NCI-H1092 (cell line): ENCODE results near the gene BTBD10.
"Not testable (repeated sequence)": the region's sequence is repeated elsewhere in the genome, so short reads cannot be mapped to it uniquely, and the experiment has no call there.

ENCODE experiments used
- DNase-seq: peaks from one replicate; lab custom pipeline; 2025; lab: John Stamatoyannopoulos, UW

The BTBD10 gene

DNA sequence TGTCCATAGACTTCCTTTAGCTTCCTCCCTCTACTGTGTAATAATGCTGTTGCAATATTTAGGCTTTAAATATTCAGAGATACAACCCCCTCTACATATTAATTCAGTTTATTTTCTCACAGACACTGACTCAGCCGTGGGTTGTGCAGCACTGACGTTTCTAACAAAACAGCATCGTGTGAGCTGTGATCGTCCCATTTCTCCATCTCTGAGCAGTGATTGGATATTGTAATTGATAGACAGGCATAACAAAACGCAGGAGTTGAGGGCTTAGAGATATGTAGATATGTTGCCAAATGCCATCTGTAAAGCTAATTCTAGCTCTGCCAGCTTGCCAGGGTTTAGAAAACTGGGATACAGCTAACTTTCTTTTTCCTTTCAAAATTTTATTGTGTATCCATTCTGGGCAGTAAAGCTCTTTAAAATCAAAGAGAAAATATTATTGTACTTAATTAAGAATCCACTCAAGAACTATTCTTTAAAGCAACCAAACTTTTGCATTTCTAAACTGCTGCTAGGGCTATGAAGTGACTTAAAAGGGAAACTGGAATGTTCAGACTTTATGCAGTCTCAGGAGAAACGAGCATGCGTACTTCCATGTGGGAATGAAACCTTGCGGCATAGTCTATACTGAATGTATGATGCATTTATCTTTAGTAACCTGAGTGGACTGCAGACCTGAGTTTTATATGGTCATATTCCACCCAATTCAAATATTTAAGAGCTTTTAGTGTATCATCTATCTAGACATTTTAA lies 22.7 kb downstream of the BTBD10 start:
- DNase-seq = no peak

DNA sequence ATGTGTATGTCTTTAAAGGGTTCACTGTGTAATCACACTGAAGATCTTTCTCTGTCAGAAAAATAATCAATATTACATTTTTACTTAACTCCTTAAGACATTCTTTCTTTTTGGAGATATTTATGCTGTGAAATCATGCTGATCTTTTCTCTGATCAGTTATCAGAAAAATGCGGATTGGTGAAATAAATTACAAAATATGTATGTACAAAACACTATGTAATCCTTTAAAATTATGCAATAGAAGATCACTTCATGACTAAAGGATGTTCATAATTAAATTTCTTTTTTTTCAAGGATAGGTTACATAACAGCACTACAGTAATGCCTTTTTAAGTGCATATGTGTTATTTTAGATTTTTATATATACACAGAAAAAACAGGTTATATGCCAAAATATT lies 24.7 kb downstream of the BTBD10 start:
- DNase-seq = no peak

DNA sequence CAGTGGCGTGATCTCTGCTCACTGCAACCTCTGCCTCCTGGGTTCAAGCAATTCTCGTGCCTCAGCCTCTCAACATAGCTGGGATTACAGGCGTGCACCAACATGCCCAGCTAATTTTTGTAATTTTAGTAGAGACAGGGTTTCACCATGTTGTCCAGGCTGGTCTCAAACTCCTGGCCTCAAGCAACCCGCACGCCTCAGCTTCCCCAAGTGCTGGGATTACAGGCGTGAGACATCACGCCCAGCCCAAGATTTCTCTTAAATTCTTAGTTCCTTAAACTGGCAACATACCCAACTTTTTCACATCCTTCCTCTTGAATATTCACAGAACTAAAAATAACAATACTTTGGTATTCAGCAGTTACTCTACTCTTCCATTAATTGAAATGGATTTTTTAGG lies 26.2 kb downstream of the BTBD10 start:
- not testable (repeated sequence) for DNase-seq

DNA sequence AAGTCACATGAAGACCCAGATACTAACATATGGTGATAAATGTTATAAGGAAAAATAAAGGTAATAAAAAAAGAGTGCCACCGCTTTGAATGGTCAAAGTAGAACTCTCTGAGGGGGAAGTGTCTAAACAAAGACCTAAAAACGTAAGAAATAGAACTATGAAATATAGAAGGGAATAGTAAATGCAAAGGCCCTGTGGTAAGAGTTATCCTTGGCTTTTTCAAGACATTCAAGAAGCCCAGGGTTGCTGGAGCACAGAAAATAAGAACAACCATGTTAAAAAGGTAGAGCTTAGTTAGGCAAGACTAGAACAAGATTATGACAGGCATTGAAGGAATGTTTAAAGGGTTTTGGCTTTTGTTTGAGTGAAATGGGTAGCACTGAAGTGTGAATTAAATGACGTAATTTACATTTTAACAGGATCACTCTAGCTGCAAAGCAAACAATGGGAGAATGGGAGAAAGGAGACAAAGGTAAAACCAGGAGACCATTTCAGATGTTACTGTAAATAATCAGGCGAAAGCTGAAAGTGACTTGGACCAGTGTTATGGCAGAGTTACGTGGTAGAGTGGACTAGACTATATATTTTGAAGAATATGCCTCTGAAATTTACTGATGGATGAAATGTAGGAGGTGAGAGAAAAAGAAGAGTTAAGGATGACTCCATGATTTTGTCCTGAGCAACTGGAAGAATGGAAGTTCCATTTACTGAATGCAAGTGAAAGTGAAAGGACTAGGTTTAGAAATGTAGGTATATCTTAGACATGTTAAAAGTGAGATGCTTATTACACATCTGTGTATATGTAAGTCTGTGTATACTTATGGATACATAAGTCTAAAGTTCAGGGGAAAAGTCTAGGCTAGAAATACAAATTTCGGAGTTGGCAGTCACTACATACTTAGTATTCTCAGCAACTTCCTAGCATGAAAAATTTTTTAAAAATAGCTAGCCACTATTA lies 28.5 kb downstream of the BTBD10 start:
- DNase-seq = no peak

DNA sequence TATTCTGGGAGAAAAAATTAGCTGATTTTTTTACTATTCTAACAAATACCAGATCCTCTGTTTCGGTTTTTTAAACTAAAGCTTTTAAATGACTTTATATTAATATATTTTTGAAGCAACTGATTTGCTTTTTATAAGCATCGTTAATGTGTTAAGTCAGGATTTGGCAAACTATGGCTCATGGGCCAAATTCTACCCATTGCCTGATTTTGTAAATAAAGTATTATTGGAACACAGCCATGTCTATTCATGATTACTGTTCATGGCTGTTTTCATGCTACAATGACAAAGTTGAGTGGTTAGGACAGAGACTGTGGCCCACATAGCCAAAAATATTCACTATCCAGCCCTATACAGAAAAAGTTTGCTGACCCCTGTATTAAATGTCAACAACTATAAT lies 29.6 kb downstream of the BTBD10 start:
- DNase-seq = no peak

DNA sequence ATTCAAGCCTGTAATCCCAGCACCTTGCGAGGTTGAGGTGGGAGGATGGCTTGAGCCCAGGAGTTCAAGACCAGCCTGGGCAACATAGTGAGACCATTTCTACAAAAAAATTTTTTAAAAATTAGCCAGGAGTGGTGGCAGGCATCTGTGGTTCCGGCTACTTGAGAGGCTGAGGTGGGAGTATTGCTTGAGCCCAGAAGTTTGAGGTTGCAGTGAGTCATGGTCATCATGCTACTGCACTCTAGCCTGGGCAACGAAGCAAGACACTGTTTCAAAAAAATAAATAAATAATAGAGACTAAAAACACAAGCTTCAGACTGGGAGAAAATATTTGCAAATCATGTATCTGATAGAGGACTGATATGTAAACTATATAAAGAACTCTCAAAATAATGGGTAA lies 33.2 kb downstream of the BTBD10 start:
- no peak for DNase-seq

DNA sequence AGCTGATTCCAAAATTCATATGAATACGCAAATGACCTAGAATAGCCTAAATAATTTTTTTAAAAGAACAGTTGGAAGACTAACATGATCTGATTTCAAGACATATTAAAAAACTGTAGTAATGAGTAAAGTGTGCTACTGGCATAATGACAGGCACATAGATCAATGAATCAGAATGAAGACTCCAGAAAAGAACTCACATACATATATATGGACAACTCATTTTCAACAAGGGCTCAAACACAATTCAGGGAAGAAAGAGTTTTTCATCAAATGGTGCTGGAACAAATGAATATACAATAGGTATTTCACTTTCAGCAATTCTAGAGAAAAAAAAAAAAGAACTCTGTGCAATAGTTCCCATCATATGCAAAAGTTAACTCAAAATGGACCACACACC lies 33.7 kb downstream of the BTBD10 start:
- no peak for DNase-seq

DNA sequence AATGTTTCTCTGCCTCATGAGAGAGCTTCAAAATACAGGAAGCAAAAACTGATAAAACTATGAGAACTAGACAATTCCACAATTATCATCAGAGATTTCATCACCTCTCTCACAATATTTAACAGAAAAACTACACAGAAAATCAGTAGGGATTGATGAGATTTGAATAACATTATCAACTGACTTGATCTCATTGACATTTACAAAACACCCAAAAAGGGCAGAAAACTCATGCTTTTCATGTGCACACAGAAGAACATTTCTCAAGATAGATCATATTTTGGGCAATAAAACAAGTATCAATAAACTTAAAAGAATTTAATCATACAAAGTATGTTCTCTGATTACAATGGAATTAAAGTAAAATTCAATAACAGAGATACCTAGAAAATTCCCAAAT lies 35.6 kb downstream of the BTBD10 start:
- DNase-seq = no peak

DNA sequence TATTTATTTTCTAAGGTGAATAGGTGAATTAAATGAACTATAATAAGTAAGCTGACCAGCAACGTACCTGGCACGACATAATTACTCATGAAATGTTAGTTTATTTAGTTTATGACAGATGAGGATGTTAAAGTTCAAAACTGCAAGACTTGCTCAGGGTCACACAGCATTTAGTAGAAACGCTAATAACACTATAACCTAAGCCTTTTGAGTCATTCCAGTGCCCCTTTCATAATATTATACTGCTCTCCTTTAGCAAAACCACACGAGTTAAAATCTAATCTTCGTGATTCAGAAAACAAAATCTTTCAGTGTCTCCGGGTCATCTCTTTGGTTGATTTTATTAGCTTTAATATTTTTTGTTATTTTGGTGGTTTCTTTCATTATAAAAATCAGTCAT lies 39.6 kb downstream of the BTBD10 start:
- DNase-seq = no peak

DNA sequence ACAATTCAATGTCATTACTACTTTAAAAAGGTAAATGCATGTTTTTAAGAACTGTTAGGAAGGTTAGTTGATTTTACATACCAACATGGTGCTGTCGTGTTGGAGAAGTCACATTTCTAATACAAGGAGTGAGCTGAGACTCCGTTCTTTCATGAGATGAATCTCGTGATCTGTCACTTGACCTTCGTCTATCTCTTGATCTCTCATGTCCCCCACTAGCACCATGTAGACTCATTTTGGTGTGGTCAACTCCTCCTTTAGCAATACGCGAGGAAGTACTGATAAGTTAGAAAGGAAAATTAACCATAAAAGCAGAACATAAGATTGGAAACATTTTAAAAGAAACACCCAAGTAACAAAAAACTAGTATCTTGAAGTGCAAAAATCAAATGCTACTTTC lies 41.5 kb downstream of the BTBD10 start:
- no peak for DNase-seq

DNA sequence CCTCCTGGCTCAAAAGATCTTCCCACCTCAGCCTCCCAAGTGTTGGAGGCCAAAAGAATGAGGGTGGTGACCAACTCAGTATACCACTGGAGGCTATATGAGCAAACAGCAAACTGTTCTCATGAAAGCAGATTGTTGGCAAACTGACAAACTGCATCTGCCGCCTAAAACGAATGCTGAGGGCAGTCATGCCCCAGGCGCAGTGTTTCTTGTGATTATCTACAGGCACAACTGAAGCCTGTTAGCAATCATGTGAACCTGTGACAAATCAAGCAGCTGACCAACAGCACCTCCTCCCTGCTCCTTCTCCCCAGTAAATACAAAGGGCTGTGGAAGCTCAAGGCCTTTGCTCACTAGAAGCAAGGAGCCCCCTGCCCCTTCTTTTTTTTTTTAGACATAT lies 47.8 kb downstream of the BTBD10 start:
- DNase-seq = no peak

DNA sequence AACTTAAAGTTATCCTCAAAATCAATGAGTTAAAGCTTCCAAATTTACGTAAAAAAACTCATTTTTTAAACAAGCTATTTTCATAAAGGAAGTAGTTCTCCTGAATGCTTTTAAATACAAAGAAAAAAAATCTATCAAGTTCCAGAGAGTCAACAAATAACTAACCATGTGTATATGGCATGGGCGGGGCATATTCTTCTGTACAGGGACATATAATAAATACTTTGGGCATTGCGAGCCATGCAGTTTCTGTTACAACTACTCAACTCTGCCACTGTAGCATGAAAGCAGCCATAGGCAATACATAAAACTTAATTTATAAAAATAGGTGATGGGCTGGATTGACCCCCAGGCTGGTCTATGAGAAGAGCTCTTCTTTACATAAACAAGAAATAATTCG lies 57.8 kb downstream of the BTBD10 start:
- no peak for DNase-seq

DNA sequence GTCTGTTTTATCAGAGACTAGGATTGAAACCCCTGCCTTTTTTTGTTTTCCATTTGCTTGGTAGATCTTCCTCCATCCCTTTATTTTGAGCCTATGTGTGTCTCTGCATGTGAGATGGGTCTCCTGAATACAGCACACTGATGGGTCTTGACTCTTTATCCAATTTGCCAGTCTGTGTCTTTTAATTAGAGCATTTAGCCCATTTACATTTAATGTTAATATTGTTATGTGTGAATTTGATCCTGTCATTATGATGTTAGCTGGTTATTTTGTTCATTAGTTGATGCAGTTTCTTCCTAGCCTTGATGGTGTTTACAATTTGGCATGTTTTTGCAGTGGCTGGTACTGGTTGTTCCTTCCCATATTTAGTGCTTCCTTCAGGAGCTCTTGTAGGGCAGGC lies 64.7 kb downstream of the BTBD10 start:
- DNase-seq = not testable (repeated sequence)

DNA sequence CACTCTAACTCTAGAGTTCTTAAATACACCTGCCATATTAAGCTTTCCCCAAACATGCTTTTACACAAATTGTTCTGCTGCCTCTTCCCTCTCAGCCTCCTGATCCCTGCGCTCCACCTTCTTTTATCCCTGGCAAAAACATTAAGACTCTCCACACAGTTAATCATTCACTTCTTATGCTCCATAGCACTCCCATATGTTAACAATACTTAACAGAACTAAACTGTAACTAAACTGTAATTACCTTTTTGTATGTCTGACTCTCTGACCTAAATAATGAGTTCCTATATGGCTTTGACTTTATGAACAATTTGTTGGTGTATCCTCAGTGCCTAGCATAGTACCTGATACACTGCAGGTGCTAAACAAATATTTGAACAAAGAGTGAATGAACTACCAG lies 71.8 kb downstream of the BTBD10 start:
- no peak for DNase-seq

DNA sequence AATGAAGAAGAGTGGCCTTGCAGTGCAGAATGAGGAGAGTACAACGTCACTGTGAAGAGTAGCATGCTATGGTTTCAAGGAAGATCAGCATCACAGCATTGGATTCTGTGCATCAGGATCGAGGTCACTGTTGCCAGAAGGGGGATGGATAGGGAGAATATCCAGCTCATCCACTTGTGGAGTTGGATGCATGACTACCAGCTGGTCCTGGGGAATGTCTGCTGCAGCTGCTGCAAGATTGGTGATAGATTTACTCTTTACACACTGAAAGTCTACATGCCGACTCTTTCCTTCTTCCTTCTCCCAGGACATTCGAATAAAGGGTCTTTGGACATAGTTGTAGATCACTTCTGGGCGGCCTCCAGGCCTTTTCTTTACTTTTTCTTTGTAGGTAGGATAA lies 74.3 kb downstream of the BTBD10 start:
- no peak for DNase-seq

DNA sequence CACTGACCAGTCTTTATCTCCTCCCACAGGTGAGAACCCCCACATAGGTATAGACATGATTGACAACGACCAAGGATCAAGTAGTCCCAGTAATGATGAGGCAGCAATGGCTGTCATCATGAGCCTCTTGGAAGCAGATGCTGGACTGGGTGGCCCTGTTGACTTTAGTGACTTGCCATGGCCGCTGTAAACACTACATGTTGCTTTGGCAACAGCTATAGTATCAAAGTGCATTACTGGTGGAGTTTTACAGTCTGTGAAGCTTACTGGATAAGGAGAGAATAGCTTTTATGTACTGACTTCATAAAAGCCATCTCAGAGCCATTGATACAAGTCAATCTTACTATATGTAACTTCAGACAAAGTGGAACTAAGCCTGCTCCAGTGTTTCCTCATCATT lies 76.5 kb downstream of the BTBD10 start:
- DNase-seq = no peak

DNA sequence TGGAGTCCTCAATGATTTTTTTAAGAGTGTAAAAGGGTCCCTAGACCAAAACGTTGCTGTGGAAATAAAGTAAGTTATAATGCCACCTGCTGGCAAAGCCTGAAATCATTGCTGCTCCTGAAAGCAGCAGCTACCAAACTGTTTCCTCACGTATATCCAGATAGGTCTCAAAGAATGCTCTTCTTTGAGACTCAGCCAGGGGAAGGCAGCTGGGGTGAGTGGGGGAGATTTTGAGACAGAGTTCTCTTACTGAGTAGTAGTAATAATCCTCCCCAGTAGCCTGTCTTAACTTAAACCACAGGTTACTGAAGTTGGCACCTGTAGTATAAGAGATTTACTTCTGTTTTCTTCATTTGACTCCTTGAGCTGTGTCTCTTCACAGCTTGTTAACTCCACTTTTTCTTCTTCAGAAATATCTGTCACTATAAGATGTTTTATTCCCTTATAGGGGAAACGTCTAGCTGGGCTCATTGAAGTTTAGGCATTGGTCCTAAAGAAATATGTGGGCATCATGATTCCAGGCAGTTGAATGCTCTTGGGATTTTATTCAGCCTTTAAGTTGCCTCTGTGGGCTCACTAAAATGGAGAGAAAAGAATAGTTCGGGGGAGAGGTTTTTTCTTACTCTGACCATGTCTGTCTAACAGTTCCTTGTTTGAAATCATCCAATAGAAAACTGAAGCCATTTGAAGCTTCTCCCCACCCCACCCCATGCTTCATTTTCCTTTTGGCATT lies 77.9 kb downstream of the BTBD10 start:
- peak; percentile 20 for DNase-seq

DNA sequence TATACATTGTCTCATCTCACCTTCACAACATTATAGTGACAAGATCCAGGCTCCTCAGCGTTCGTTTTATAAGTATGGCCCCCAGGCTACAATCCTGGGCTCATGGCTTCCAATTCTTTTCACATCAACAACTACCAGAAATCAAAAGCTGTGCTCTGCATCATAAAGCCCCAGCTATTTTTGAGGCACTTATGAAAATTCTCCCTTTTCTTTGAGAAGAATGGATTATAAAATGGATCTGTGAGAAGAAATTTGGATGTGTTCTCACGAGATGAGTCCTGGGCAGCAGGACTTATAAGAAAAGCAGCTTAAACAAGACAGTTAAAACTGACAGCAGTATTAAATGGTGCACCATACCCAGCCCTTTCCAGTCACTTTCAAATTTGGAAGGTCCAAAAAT lies 80.3 kb downstream of the BTBD10 start:
- DNase-seq = no peak

DNA sequence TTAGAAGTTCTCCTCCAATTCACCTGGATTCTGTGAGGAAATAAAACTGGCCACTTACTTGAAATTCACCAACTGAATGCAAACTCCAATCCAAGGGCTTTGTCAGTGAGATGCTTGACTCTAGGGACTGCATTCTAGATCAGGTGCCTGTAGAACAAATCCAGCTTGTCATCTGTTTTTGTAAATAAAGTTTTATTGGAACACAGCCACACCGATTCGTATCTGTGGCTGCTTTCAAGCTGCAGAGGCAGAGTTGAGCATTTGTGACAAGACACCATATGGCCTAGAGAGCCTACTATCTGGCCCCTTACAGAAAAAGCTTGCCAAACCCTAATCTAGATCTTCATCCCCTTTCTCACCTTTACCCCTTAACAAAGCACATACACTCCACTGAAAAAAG lies 82.3 kb downstream of the BTBD10 start:
- DNase-seq = no peak

DNA sequence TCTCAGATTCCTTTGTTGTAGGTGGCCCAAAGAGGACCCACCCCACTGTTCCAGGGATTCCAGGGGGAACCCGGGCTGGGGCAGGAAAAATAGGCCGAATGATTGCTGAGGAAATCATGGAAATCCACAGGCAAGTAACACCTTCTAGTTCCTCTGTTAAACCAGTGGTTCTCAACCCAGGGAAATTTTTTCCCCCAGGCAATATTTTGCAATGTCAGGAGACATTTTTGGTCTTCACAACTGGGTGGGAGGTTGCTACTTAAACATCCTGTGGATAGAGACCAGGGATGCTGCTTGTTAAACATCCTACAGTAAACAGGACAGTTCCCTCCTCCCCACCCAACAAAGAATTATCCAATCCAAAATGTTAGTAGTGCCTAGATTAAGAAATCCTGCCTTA lies 84.7 kb downstream of the BTBD10 start:
- DNase-seq = no peak

DNA sequence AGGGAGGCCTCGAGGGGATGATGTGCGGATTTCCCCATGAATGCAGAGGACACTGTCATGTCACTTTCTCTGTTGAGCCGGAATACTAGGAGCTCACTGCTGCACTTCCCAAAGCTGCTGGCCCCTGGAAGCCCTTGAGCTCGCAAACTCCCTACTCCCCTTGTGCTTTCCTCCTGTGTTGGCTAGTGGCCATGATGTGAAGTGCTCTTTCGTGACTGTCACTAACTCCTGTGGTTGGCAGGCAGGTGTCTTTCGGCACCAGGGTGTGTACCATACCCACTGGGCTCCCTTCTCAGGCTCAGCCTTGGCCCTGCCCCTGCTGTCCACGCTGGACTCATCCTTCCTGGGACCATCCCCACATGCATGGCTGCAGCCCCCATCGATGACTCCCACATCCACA lies 86.2 kb downstream of the BTBD10 start:
- DNase-seq = peak; percentile 22

DNA sequence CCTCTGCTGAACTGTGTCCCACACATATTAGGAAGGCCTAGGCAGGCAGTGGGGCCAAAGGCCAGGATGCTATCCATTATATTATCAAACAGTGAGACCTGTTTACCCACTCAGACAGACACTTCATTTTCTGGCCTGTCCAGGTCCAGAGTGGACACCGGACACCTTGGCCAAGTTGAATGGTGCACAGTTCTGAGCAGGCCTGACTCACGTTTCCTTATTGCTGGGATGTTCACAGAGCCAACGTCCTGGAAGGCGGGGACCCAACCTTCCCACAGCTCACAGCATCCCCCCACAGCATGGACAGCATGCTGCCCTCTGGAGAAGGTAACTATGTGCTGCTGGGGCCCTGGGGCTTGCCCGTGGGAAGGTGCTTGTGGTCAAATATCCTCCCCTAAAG lies 86.6 kb downstream of the BTBD10 start:
- no peak for DNase-seq

DNA sequence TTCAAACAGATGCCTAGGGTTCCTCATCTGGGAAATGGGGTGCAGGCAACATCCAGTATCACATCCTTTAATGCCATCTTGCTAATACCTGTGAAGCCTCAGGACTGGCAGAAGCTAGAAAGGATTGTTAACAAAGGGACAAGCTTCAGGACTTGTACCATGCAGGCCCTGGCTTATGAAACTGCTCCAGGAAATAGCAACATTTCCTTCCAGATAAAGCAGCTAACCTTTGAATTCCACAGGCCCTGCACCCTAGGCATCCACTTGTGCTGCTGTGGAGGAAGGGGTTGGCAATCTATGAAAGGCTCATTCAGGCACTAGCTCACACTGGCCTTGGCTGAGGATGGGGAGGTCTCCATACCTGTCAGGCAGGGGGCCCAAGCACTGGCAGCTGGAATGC lies 87.2 kb downstream of the BTBD10 start:
- no peak for DNase-seq
